ENCODE measurements around the gene MTFR1L. TPM values are rescaled to one million over a fixed set of nuclear protein-coding genes. Genes with fewer than 3 reads are reported as not detected.

MTFR1L gene
- total RNA-seq, 2 experiments from 2014 or later = 29.7 to 34.1 TPM

Other genes with a start within 250 kb of the MTFR1L start
- 1 to 10 TPM; 2.1 TPM for gene MAN1C1, start 203.2 kb upstream of the MTFR1L start, total RNA-seq
- 10 to 100 TPM; 10.1 to 10.6 TPM for gene SELENON, start 19.8 kb upstream of the MTFR1L start, total RNA-seq
- gene AUNIP, start 39.5 kb downstream of the MTFR1L start, total RNA-seq = 10 to 100 TPM; 11.1 to 11.3 TPM
- 10 to 100 TPM in 1 of 2 experiments, 1 to 10 TPM in 1; 8.9 to 10.3 TPM for gene PAQR7, start 55.8 kb downstream of the MTFR1L start, total RNA-seq
- 100 to 1,000 TPM; 338 to 344 TPM for gene STMN1, start 86.5 kb downstream of the MTFR1L start, total RNA-seq
- gene PAFAH2, start 178.1 kb downstream of the MTFR1L start, total RNA-seq = 1 to 10 TPM; 8.2 to 10.0 TPM
- gene EXTL1, start 201.8 kb downstream of the MTFR1L start, total RNA-seq = not detected
- not detected for gene SLC30A2, start 226.2 kb downstream of the MTFR1L start, total RNA-seq
- not detected for gene TRIM63, start 247.7 kb downstream of the MTFR1L start, total RNA-seq